Measurements from ENCODE around the gene CAPN6.

The CAPN6 gene

DNA sequence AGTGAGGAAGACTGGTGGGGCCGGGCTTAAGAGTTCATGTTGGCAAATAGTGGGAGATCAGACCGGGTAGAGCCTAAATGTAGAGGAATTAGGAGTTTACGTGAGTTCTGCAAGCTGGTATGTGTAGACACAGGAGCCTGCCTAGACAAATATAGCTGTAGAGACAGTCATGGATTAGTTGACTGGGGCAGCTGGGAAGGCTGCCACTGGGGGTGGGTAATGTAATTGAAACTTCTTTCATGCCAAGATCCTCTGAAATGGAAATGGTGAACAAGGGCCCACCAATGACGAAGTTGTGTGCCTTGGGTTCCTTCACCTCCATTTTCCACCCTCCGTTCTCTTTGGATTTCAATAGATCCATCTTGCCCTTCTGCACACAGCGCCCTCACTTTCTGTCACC, 11.9 kb upstream of the CAPN6 start:
- no peaks in the 10 kb centered on the region for H3K36me3 ChIP-seq (ENCODE audit: low read depth)
- TF ChIP-seq, protein P1, sequence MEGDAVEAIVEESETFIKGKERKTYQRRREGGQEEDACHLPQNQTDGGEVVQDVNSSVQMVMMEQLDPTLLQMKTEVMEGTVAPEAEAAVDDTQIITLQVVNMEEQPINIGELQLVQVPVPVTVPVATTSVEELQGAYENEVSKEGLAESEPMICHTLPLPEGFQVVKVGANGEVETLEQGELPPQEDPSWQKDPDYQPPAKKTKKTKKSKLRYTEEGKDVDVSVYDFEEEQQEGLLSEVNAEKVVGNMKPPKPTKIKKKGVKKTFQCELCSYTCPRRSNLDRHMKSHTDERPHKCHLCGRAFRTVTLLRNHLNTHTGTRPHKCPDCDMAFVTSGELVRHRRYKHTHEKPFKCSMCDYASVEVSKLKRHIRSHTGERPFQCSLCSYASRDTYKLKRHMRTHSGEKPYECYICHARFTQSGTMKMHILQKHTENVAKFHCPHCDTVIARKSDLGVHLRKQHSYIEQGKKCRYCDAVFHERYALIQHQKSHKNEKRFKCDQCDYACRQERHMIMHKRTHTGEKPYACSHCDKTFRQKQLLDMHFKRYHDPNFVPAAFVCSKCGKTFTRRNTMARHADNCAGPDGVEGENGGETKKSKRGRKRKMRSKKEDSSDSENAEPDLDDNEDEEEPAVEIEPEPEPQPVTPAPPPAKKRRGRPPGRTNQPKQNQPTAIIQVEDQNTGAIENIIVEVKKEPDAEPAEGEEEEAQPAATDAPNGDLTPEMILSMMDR (IDR thresholded peaks at IDR 0.05; ENCODE audit: poor library complexity, severe bottlenecking), result no peak
- no peak for ATAC-seq (ENCODE audit: low read depth)
- no peak overlapping the region for H3K4me3 ChIP-seq (ENCODE audit: severe bottlenecking)
- H3K27me3 ChIP-seq (ENCODE audit: insufficient read depth, poor library complexity, severe bottlenecking), result no peaks in the 10 kb centered on the region
- no peaks in the 10 kb centered on the region for H3K4me1 ChIP-seq (ENCODE audit: insufficient read depth, poor library complexity, severe bottlenecking)
- DNase-seq (ENCODE audit: low spot score), result no peak
- no peaks in the 10 kb centered on the region for H3K9me3 ChIP-seq (ENCODE audit: severe bottlenecking)
- H3K27ac ChIP-seq (ENCODE audit: poor library complexity, severe bottlenecking), result no peak overlapping the region

DNA sequence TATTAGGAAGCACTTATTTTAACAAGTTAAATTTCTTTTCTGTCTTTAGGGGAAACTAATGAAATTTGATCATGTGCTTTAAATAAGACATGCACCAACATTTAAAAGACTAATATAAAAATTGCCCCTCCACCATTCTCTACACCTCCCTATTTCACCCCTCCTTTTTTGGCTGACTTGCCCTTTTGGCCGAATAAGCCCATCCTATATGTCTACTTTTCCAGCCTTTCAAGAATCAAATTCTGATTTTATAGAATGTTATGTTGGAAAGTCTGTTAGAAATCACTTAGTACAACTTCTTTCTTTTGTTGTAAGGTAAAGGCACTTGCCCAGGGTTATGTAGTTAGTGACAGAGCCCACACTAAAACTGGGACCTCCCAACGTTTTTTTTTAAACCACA, 1.8 kb downstream of the CAPN6 start:
- TF ChIP-seq, protein P1 (IDR thresholded peaks at IDR 0.05; ENCODE audit: poor library complexity, severe bottlenecking), result no peak
- no peaks in the 10 kb centered on the region for H3K27me3 ChIP-seq (ENCODE audit: insufficient read depth, poor library complexity, severe bottlenecking)

DNA sequence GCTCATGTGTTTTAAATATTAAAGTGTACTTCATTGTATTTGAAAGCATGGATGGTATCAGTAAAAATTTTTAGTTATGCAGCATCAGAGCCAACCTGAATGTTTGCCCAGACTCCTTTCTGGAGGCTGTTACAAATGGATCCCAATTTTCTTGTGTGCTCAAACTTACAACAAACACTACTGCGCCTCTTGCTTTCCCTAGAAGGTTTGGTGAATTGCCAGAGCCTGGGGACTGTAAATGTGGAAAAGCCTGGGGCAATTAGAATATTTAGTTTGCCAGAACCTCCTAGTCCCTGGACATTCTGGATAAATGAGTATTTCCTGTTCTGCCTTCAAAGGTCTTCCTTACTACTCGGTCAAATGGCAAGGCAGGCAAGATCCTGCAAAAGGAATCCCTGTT, 4.8 kb downstream of the CAPN6 start:
- Histone ChIP-seq H3K4me1 (ENCODE audit: insufficient read depth, poor library complexity, severe bottlenecking) (no peaks in the 10 kb centered on the region), H3K27me3 (ENCODE audit: insufficient read depth, poor library complexity, severe bottlenecking) (no peaks in the 10 kb centered on the region), H3K4me3 (ENCODE audit: severe bottlenecking) (no peak overlapping the region), H3K27ac (ENCODE audit: poor library complexity, severe bottlenecking) (no peak overlapping the region), H3K9me3 (ENCODE audit: severe bottlenecking) (no peaks in the 10 kb centered on the region), H3K36me3 (ENCODE audit: low read depth) (no peaks in the 10 kb centered on the region)
- TF ChIP-seq, protein P1 (IDR thresholded peaks at IDR 0.05; ENCODE audit: poor library complexity, severe bottlenecking), result no peak
- ATAC-seq (ENCODE audit: low read depth) (no peak), DNase-seq (ENCODE audit: low spot score) (no peak)

More for the DNA sequence above, 1.8 kb downstream of the CAPN6 start:
- Histone ChIP-seq H3K9me3 (ENCODE audit: severe bottlenecking) (no peaks in the 10 kb centered on the region), H3K4me3 (ENCODE audit: severe bottlenecking) (no peak overlapping the region), H3K4me1 (ENCODE audit: insufficient read depth, poor library complexity, severe bottlenecking) (no peaks in the 10 kb centered on the region), H3K27ac (ENCODE audit: poor library complexity, severe bottlenecking) (no peak overlapping the region), H3K36me3 (ENCODE audit: low read depth) (no peaks in the 10 kb centered on the region)
- DNase-seq (ENCODE audit: low spot score), result no peak
- no peak for ATAC-seq (ENCODE audit: low read depth)

DNA sequence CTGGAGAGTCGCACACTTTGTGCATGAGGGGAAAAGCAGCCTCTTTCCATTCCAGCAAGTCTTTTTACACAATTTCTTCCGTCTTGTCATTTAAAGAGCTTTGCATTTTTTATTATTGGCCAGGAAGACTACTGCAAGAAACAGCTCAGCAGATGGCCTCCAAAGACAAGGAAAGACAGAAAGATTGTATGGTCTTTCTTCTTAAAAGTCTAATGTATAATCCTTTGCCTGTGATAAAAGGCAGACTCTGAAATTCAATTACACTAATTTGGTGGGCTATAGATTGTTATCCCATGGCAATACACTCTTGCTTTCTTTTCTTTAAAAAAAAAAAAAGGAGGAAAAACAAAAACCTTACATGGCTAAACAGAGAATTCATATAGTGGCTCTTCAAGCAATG, 5.9 kb downstream of the CAPN6 start:
- Histone ChIP-seq H3K9me3 (ENCODE audit: severe bottlenecking) (no peaks in the 10 kb centered on the region), H3K27ac (ENCODE audit: poor library complexity, severe bottlenecking) (no peak overlapping the region), H3K4me3 (ENCODE audit: severe bottlenecking) (no peak overlapping the region), H3K36me3 (ENCODE audit: low read depth) (no peaks in the 10 kb centered on the region), H3K4me1 (ENCODE audit: insufficient read depth, poor library complexity, severe bottlenecking) (no peaks in the 10 kb centered on the region), H3K27me3 (ENCODE audit: insufficient read depth, poor library complexity, severe bottlenecking) (no peaks in the 10 kb centered on the region)
- TF ChIP-seq, protein P1 (IDR thresholded peaks at IDR 0.05; ENCODE audit: poor library complexity, severe bottlenecking), result no peak
- ATAC-seq (ENCODE audit: low read depth) (no peak), DNase-seq (ENCODE audit: low spot score) (no peak)

DNA sequence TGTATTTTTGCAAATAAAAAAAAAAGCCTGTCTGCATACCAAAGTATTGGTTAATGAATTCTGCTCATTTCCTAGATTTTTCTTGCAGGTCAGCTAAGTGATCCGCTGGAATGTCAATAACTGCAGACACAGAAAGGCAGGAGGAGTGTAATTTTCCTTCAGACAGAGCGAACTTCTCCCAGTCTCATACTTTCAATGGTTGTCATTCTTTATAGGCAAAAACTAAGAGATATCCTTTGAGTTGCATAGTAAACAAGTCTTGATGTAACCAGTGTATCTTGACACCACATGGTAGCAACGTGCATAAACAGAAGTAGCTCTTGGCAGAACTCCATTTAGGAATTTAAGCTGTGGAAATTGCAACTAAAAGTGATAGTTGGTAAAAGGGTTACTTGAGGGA, 8.2 kb downstream of the CAPN6 start:
- Histone ChIP-seq H3K27ac (ENCODE audit: poor library complexity, severe bottlenecking) (no peak overlapping the region), H3K36me3 (ENCODE audit: low read depth) (no peaks in the 10 kb centered on the region), H3K9me3 (ENCODE audit: severe bottlenecking) (no peaks in the 10 kb centered on the region), H3K27me3 (ENCODE audit: insufficient read depth, poor library complexity, severe bottlenecking) (no peaks in the 10 kb centered on the region), H3K4me1 (ENCODE audit: insufficient read depth, poor library complexity, severe bottlenecking) (no peaks in the 10 kb centered on the region), H3K4me3 (ENCODE audit: severe bottlenecking) (no peak overlapping the region)
- TF ChIP-seq, protein P1 (IDR thresholded peaks at IDR 0.05; ENCODE audit: poor library complexity, severe bottlenecking), result no peak
- ATAC-seq (ENCODE audit: low read depth) (no peak), DNase-seq (ENCODE audit: low spot score) (no peak)

All from RWPE2 (cell line).